ENCODE data around the gene COQ3.

COQ3 gene

GRCh38 chr6:99362678-99363268 is 31.2 kb downstream of the COQ3 start:
- no peak for TF ChIP-seq CTCF (conservative IDR thresholded peaks at IDR 0.05; ENCODE audit: low read depth)
- POLR2A ChIA-PET (ENCODE audit: low non-redundant PET): no interaction called here
- CTCF ChIA-PET: no interaction called here
- no peak for DNase-seq (ENCODE audit: low spot score)
- no peak overlapping the region for H3K27ac ChIP-seq

GRCh38 chr6:99359800-99360199 is 34.2 kb downstream of the COQ3 start:
- no peak for DNase-seq (ENCODE audit: low spot score)
- no peak for TF ChIP-seq CTCF (conservative IDR thresholded peaks at IDR 0.05; ENCODE audit: low read depth)
- POLR2A ChIA-PET (ENCODE audit: low non-redundant PET): no interaction called here
- no peak overlapping the region for H3K27ac ChIP-seq
- CTCF ChIA-PET: interaction anchor here (0.6 to 0.7 kb wide), 2 partner anchors 21 to 25 kb away, joined by 3 read pairs; no protein-coding TSS in a partner anchor

GRCh38 chr6:99356641-99357040 is 37.4 kb downstream of the COQ3 start:
- ChIA-PET POLR2A (ENCODE audit: low non-redundant PET) (no interaction called here), CTCF (no interaction called here)
- no peak overlapping the region for H3K27ac ChIP-seq
- DNase-seq (ENCODE audit: low spot score): no peak
- TF ChIP-seq CTCF (conservative IDR thresholded peaks at IDR 0.05; ENCODE audit: low read depth): no peak

- POLR2A ChIA-PET (ENCODE audit: low non-redundant PET): no interaction called here
- TF ChIP-seq CTCF (conservative IDR thresholded peaks at IDR 0.05; ENCODE audit: low read depth): no peak
- CTCF ChIA-PET: interaction anchor here (0.6 to 0.7 kb wide), 3 partner anchors 113 to 1484 kb away, joined by 3 read pairs; no protein-coding TSS in a partner anchor
- H3K27ac ChIP-seq: no peak overlapping the region
- DNase-seq (ENCODE audit: low spot score): no peak
These were observed 39.0 kb downstream of the COQ3 start for GRCh38 chr6:99354983-99355382.

- POLR2A ChIA-PET (ENCODE audit: low non-redundant PET): no interaction called here
- CTCF ChIA-PET: no interaction called here
- DNase-seq (ENCODE audit: low spot score): no peak
- no peak overlapping the region for H3K27ac ChIP-seq
- no peak for TF ChIP-seq CTCF (conservative IDR thresholded peaks at IDR 0.05; ENCODE audit: low read depth)
These were observed 40.9 kb downstream of the COQ3 start for GRCh38 chr6:99353126-99353525.

GRCh38 chr6:99350573-99350972 is 43.4 kb downstream of the COQ3 start:
- no peak overlapping the region for H3K27ac ChIP-seq
- CTCF ChIA-PET: no interaction called here
- POLR2A ChIA-PET (ENCODE audit: low non-redundant PET): no interaction called here
- no peak for DNase-seq (ENCODE audit: low spot score)
- TF ChIP-seq CTCF (conservative IDR thresholded peaks at IDR 0.05; ENCODE audit: low read depth): no peak

Data from RWPE1 (cell line).